ENCODE measurements around the gene LSM3.
"Not testable (repeated sequence)": the region's sequence is repeated elsewhere in the genome, so short reads cannot be mapped to it uniquely, and the experiment has no call there.

Gene LSM3

DNA sequence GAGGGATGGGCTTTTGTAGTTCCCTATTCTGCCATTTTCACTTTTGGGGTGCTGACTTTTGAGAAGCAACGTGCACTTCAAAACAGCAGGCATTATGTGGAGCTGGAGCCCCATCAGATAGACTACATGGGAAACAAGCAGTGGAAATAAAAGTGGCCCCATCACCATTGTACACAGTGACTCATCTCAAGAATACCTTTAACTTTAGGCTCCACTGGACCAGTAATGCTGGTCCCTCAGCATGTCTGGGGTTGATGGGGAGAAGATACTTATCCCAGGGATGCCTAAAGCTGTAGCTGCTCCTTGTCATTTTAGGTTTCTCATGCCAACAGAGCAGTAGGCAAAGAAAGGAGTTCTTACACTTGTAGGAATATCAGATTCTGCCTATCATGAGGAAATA lies 45.0 kb downstream of the LSM3 start:
- DNase-seq = no peak

DNA sequence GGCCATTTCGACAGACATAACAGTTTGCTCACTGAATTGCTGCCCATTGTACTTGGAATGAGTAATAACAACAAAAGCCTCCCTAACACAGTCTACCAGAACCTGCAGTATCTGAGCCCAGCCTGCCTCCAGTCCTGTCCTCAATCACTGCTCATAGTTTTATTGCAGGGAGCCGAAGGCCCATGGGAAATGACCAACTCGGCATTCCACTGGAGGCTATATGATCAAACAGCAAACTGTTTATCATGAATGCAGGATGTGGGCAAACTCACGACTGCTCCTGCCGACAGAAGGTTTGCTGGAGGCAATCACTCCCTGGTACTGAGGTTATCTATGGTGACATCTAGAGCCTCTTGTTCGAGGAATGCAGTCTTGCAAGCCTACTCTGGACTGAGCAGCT lies 46.3 kb downstream of the LSM3 start:
- no peak for DNase-seq

DNA sequence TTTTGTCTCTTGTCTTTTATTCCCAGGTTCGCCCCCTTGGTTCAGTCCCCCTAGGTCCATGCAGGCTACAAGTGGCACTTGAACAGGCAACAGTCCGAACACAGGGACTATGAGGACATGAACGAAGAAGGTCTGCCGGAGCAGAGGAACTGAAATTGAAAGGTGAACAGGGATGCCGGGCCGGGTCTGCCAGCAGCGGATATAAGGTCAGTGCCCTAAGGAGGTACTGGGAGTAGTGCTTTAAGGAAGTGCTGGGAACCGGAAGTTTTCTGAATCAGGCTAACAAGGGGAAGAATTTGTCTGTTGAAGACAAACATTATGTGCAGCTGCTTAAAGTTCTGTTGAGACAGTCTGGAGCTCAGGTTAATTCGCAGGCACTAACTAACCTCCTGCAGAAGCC lies 46.8 kb downstream of the LSM3 start:
- DNase-seq = no peak

DNA sequence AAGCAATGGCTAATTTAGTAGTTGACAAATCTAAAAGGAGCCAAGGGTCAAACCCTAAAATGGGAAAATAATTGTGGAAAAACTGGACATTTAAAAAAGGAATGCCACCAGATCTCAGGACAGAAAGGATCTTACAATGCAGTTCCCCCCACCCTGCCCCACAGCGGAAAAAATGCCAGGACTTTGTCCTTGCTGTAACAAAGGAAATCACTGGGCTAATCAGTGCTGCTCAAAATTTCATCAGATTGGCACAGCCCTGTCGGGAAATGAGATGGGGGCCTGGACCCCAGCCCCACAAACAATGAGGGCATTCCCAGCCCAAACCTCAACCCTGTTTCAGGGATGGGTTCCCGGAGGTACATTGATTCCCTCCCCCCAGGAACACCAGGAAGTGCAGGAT lies 47.7 kb downstream of the LSM3 start:
- DNase-seq = not testable (repeated sequence)

DNA sequence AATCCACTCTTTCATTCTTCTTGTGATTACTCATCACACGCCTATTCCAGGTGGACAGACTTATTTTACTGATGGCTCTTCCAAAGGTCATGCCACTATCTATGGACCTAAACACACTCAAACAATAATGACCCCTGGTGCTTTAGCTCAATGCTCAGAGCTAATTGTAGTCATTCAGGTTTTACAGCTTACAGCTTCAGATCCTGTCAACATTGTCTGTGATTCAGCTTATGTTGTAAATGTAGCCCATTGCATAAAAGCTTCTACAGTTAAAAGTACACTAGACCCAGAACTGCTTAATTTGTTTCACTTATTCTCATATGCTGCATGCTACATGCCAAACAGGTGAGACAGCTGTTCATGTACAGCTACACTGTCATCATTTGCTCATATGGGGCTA lies 49.2 kb downstream of the LSM3 start:
- DNase-seq = no peak

DNA sequence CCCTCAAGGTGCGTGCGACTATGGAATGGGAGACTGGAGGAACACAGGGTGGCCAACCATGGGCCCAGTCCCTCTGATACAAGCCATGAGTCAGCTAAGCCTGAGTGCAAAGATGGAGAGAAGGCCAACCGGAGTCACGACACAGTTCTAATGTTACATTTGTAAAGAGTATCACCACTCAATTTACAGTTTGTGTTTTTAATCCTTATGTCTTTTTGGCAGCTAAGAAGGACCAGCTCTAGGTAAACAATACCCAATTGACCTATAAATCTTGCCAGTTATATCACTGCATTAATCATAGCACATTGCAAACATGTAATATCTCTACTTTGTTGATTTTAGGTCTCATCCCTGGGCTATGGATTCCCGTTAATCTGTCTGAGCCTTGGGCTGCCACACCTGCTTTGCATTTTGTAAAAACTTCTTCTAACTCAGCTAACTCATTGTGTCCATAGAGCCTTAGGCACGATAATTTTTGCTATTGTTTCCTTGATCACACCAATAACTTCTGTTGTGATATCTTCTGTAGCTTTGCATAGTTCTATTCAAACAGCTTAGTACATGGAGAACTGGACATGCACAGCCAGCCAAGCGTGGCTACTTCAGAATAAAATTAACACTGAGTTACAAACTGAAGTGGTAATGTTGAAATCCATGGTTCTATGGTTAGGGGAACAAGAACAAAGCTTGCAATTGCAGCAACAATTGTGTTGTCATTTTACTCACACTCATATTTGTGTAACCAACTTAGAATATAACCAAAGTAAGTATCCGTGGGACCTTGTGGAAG lies 50.3 kb downstream of the LSM3 start:
- no peak for DNase-seq

DNA sequence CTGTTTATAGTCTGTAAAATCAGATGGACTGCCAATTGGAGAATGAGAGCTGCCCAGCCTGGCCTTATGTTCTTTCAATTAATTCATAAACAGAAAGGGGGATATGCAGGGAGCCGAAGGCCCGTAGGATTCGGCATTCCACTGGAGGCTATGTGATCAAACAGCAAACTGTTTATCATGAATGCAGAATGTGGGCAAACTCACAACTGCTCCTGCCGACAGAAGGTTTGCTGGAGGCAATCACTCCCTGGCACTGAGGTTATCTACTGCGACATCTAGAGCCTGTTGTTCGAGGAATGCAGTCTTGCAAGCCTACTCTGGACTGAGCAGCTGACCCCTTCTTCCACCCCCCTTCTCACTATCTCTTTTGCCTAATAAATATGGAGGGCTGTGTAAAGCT lies 51.1 kb downstream of the LSM3 start:
- not testable (repeated sequence) for DNase-seq

DNA sequence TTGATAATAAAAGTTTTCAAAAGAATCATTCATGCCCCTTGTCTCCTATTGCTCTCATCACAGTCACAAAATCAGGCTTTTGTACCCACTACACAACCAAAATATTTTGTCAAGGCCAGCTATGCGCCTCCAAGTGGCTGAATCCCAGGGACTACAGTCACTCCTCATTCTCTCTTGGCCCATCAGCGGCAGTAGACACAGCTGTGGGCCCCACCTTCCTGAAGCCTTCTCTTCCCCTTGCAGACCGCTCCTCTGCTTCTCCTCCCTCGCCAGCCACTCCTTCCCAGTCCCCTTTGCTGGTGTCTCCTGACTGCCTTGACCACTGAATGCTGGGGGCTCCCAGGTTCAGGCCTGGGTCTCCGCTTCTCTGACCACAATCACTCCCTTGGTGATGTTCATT lies 52.1 kb downstream of the LSM3 start:
- DNase-seq = no peak

DNA sequence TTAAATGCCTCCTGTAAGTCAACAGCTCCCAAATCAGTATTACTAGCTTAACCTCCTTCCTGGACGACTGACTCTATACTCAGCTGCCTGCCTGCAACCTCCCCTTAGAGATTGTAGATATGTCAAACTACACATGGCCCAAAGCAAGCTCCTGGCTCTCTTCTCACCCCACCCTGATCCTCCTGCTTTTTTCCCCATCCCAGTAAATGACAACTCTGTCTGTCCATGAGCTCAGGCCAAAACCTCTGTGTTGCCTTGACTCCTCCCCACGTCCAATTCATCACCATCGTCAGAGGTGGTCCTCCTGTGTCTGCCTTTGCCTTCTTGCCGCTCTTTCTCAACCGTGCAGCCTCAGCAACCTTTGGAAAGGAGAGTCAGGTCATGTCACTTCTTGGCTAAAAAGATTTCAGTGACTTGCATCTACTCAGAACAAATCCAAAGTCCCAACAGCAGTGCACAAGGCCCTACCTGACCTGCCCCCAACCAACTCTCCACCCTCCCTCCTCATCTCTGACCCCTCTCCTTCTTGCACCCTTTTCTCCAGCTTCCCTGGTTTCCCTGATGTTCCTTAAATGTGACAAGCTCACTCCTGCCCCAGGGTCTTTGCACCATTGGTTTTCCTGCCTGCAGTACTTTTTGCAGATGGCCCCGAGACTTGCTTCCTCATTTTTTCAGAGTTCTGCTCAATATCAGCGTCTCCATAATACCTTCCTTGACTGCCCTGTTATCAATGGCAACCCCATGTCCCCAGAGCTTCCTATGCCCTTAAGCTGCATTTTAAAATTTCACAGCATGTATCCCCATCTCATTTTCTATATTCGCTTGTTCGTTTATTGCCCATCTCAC lies 52.8 kb downstream of the LSM3 start:
- DNase-seq = no peak

DNA sequence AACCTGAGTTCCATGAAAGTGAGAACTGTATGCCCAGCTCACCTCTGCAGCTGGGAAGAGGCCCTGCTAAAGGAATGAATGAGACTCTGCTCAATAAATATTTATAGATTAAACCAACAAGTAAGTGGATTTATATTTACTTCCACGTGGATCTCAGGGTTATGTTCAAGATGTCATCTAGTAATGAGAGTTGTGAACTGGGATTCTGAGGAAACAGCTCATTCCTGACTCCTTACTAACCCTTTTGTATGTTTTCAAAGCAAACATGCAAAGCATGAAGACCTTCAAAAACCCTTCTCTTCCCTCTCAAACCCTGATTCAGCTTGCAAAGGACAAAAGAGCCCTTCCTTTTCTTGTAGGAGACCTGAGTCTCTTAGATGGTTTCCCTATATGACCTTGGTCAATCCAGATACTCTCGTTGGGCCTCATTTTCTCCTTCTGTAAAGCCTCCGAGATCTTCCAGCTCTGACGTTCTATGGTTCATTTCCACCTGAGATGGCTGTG lies 53.4 kb downstream of the LSM3 start:
- no peak for DNase-seq

DNA sequence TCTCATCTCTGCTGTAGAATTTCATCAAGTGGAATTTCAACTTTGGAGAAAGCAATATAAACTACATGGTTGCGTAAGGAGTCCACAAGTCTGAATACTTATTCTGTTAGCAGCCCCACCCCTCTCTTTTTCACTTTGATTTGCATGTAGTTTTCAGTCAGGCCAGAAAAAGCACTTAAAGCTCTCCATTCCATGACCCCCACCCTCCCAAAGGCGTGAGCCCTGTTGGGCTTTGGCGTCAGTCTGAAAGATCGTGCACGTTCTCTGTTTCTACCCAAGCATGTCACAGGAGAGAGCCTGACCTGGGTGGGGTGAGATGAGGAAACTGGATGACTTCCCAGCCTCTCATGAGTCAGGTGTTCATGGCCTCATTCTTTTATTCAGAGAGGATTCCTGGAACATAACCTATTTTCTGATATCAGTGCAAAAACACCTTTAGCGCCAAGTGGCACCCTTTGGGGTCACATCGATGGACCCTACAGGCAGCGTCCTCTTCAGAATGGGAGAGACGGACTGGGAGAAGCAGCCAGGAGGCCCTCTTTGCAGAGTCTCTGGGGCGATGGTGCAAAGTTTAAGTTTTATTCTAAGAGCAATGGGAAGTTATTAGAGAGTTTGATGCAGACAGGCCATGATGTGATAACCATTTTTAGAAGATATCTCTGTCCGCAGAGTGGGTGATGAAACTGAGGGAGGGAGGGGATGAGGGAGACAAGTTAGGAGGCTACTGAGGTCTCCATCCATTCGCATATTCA lies 55.8 kb downstream of the LSM3 start:
- DNase-seq = no peak

DNA sequence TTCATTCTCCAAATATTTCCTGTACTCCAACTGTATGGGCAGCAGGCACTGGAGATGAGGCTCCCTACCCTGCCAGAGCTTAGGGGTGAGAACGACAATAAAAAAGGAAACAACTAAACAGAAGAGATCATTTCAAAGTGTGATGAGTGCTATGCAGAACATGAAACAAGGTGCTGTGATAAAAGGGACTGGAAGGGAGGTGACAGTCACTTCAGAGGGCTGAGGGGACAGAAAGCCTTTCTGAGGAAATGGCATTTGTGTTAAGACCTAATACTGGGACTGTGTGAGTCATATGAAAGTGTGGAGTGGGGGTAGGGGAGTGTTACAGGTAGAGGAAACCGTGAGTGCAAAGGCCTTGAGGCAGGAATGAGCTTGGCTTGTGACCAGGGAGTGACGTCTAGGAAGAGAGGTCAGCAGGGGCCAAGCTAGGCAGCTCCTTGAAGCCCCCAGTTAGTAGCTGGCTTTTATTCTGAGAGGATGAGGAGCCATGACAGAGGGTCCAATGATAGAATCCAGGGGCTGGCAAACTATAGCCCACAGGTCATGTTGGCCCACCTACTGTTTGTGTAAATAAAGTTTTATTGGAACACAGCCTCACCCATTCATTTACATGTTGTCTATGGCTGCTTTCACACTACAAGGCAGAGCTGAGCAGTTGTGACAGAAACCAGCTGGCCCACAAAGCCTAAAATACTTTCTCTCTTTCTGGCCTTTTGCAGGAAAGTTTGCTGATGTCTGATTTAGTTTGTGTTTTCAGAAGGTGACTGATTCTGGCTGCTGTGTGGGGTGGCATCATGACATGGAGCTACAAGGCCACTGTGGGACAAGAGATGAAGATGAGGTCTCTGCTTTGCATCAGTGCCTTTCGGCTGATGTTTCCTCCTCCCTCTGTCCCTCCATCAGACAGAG lies 56.6 kb downstream of the LSM3 start:
- no peak for DNase-seq

DNA sequence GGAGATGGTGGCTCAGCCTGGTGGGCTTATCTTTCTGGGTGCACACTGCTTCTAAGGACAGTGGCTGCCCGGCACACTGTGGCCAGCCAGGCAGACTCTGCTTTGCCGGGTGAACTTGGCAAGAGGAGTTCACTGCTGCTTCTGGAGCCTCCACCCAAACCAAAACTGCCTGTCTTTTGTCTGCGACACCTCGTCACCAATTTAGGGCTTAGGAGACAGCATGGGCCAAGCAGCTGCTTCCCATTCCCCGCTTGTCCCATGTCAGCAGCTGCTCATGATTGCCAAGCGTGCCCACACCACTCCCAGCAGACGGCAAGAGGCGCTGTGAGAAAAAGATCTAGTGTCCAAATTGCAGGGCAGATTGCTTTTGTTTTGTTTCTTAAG lies 57.3 kb downstream of the LSM3 start:
- no peak for DNase-seq

DNA sequence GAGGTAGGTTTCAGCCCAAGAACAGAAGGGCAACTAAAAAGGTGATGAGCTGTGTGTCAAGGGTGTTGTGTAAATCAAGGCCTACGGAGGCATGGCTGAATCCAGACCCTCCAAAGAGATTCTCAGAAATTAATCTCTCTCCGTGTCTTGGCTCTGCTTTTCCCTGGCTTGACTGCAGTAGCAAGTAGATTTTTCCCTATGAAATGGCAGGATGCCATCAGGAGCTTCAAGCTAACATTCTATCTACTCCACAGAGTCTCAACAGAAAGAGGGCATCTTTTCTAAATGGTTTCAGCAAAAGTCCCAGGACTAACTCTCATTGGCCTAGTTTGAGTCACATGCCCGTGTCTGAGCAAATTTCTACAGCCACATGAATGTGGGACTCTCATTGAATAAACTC lies 58.3 kb downstream of the LSM3 start:
- DNase-seq = no peak

DNA sequence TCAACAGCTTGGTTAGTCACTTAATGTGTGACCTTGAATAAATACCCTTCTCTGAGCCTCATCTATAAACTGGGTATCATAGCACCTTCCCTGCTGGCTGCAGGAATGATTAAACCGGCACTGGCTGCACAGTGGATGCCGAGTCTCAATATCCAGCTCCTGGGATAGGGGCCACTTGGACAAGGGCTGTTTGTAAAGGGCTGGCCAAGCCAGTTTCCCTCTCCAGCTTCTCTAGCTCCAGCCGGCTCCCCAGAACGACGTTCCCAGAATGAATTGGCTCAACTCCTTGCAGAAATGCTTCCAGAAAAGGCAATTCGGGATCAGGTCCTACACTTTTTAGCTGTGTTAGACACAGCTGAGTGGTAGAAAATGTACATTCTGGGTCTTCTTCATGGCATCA lies 58.8 kb downstream of the LSM3 start:
- no peak for DNase-seq

DNA sequence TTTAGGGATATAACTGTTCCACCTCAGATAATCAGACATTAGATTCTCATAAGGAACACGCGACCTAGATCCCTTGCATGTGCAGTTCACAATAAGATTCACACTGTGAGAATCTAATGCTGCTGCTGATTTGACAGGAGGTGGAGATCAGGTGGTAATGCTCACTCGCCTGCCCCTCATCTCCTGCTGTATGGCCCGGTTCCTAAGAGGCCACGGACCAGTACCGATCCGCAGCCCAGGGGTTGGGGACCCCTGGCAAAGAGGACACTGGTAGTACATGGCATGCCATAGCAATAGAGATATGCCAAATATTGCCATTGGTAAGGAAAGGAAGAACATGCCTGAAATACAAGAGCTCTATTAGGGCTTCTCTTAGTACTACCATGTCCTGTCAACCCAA lies 59.7 kb downstream of the LSM3 start:
- DNase-seq = no peak

DNA sequence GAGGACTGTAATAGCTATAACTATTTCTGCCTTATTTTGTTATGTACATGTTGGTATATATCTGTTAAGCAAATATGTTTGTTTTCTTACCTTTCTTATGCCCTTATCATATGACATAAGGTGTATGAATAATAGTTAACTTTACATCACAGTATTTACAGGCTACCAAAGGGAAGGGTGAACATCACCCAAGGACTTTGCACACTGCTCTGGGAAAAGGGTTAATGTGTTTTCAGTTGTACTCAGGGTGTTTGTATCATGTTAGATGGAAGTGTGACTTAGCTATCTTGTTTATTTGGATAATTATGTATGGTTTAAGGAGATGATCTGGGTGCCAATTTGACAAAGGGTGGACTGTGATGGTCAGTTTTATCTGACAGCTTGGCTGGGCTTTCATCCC lies 60.3 kb downstream of the LSM3 start:
- no peak for DNase-seq

DNA sequence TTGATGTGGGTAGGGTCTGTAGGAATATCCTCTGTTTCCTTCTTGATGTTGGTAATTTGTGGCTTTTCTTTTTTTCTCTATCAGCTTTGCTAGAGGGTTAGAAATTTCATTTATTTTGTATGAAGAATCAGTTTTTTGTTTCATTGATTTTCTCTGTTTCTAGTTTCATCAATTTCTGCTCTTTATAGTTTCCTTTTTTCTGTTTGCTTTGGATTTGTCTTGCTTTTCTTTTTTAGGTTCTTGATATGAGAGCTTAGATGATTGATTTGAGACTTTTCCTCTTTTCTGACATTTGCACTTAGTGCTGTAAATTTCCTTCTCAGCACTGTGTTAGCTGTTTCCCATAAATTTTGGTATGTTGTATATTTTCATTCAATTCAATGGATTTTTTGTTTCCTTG lies 61.3 kb downstream of the LSM3 start:
- DNase-seq = no peak

DNA sequence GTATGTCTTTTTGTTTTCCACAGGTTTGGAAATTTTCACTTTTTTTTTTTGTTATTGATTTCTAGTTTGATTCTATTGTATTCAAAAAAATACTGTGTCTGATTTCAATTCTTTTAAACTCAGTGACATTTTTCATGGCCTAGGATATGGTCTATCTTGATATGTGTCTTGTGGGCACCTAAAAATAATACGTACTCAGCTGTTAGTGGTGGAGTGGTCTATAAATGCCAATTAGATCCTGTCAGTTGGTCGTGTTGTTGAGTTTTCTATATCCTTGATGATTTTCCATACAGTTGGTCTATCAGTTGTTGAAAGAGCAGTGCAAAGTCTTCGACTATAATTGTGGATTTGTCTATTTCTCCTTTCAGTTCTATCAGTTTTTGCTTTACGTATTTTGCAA lies 61.7 kb downstream of the LSM3 start:
- no peak for DNase-seq

DNA sequence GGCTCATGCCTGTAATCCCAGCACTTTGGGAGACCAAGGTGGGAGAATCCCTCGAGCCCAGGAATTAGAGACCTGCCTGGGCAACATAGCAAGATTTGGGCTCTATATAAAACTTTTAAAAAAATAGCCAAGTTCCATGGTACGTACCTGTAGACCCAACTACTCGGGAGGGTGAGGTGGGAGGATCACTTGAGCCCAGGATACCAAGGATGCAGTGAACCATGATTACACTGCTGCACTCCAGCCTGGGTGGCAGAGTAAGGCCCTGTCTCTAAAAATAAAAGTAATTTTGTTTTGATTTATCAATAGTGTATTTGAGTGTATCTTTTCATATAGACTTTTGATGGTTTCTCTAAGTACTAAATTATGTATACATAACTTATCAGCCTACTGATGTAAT lies 63.1 kb downstream of the LSM3 start:
- no peak for DNase-seq

DNA sequence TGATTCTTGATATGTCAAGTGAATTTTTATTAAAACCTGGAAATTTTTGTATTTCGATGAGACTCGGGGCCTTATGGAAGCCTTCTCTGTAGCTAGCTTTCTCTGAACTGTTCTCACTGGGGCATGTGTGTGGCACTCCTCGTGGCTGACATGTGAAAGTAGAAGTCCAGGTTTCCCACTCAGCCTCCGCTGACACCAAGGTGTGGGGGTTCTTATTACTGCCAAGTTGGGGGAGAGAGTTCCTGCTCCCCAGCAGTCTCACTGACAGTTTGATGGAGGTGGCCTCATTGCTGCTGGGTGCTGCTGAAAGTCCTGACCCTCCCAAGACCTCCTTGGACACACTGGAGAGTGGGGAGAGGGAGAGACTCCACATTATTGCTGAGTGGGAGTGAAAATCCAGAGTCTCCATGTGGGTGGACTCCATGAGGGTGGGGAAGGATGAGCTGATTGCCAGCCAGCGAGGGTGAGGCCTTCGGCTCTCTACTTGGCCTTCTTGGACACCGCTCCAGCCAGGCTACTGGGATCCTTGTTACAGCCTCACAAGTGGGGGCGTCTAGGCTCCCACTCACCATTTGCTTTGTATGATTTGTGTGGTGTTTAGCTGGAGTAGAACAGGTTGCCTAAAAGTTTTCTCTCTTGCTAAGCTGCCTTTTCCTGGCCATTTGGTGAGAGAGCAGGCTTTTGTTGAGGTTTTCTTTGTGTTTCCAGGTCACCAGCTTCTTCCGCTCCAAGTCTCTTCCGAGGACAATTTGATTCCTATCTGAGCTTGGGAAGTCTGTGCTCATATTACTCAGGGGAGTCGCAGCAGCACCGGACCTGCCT lies 64.1 kb downstream of the LSM3 start:
- no peak for DNase-seq

DNA sequence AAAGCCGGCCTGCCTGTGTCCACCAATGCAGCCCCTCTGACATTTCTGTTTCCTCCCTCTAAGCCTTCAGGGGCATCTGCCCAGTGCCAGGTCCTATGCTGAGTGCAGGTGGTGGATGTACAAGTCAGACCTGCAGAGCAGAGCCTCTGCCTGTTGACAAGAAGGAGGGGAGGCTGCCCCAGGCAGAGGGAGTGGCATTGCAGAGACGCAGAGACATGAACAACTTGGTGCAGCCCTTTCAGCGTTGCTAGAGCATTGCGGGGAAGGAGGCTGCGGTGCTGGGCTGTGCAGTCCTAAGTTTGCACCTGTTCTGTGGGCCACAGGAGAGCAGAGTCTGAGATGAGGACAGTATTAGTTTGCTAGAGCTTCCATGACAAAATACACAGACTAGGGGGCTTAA lies 65.2 kb downstream of the LSM3 start:
- no peak for DNase-seq
